ENCODE measurements around the gene SVIL.

DNA sequence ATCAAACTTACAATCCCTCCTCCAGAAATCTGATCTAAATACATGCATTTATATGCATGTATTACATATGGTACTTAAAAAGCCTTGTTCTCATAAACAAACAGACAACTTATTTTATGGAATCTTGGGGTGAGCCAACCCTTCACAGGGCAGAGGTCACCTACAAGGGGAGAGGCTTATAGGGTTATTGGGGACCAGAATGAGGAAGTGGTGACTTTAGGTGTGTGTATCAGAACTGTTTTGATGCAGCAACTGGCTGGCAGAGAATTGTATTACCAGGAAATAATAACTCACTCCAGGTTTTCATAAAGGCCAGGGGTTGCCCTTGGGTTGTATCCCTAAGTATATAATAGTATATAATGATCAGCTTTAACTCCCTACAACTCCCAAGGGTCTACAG, 91.1 kb downstream of the SVIL start:
- TF ChIP-seq, protein P1, sequence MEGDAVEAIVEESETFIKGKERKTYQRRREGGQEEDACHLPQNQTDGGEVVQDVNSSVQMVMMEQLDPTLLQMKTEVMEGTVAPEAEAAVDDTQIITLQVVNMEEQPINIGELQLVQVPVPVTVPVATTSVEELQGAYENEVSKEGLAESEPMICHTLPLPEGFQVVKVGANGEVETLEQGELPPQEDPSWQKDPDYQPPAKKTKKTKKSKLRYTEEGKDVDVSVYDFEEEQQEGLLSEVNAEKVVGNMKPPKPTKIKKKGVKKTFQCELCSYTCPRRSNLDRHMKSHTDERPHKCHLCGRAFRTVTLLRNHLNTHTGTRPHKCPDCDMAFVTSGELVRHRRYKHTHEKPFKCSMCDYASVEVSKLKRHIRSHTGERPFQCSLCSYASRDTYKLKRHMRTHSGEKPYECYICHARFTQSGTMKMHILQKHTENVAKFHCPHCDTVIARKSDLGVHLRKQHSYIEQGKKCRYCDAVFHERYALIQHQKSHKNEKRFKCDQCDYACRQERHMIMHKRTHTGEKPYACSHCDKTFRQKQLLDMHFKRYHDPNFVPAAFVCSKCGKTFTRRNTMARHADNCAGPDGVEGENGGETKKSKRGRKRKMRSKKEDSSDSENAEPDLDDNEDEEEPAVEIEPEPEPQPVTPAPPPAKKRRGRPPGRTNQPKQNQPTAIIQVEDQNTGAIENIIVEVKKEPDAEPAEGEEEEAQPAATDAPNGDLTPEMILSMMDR (IDR thresholded peaks at IDR 0.05; ENCODE audit: low read length) = no peak
- TF ChIP-seq EZH2 (optimal IDR thresholded peaks at IDR 0.05; ENCODE audit: low read depth, low read length) (no peak), EZH2phosphoT487 (IDR thresholded peaks at IDR 0.05; ENCODE audit: low read length) (no peak)

Measured in MM.1S (cell line).